Activated CD4-positive, CD25-positive, alpha-beta regulatory T cell treated with anti-CD3 and anti-CD28 coated beads, Interleukin-2, amount 50 U/mL, for 72 hours (primary cell): ENCODE measurements around the gene SRSF1.
A peak's percentile ranks its signal among the peaks of the same experiment; 100 is the strongest.
"Not testable (repeated sequence)": the region's sequence is repeated elsewhere in the genome, so short reads cannot be mapped to it uniquely, and the experiment has no call there.

Source experiments
- DNase-seq: peaks from one replicate; pipeline ENCODE4 v3.0.0; 2021

SRSF1 gene

GRCh38 chr17:57988301-57989250 lies 18.5 kb downstream of the SRSF1 start:
- peak; percentile 76 for DNase-seq

- peak; percentile 82 for DNase-seq
Observed at GRCh38 chr17:57987581-57988300, 19.3 kb downstream of the SRSF1 start, which contains the start of gene VEZF1. TSS of gene VEZF1 (minus strand) at chr17:57988254. CDS start at chr17:57988111, 143 bp downstream.

GRCh38 chr17:57986841-57987580 lies 20.0 kb downstream of the SRSF1 start:
- peak; percentile 42 for DNase-seq

- no peak for DNase-seq
Observed at GRCh38 chr17:57985675-57985974, 21.4 kb downstream of the SRSF1 start.

GRCh38 chr17:57984936-57985674 lies 21.9 kb downstream of the SRSF1 start:
- DNase-seq: no peak

GRCh38 chr17:57984261-57984890 lies 22.7 kb downstream of the SRSF1 start:
- no peak for DNase-seq

GRCh38 chr17:57983446-57983845 lies 23.6 kb downstream of the SRSF1 start:
- DNase-seq: no peak

- DNase-seq: no peak
Observed at GRCh38 chr17:57982452-57983170, 24.4 kb downstream of the SRSF1 start.

GRCh38 chr17:57980522-57980921 lies 26.5 kb downstream of the SRSF1 start:
- no peak for DNase-seq

GRCh38 chr17:57979076-57979475 lies 28.0 kb downstream of the SRSF1 start:
- no peak for DNase-seq

GRCh38 chr17:57976594-57976993 lies 30.5 kb downstream of the SRSF1 start:
- DNase-seq: no peak

GRCh38 chr17:57975044-57975443 lies 32.0 kb downstream of the SRSF1 start:
- DNase-seq: no peak

- DNase-seq: not testable (repeated sequence)
Observed at GRCh38 chr17:57974053-57974824, 32.8 kb downstream of the SRSF1 start.

- no peak for DNase-seq
Observed at GRCh38 chr17:57972151-57972550, 34.9 kb downstream of the SRSF1 start.

- DNase-seq: no peak
Observed at GRCh38 chr17:57971572-57971971, 35.5 kb downstream of the SRSF1 start.

- DNase-seq: no peak
Observed at GRCh38 chr17:57970710-57971109, 36.3 kb downstream of the SRSF1 start.

GRCh38 chr17:57968456-57968855 lies 38.6 kb downstream of the SRSF1 start:
- DNase-seq: no peak

GRCh38 chr17:57966875-57967274 lies 40.2 kb downstream of the SRSF1 start:
- no peak for DNase-seq

- DNase-seq: no peak
Observed at GRCh38 chr17:57966246-57966645, 40.8 kb downstream of the SRSF1 start.

- no peak for DNase-seq
Observed at GRCh38 chr17:57965521-57966160, 41.4 kb downstream of the SRSF1 start.
